HG02798 (cell line): ENCODE measurements around the gene BLOC1S1.

Experiments
- ATAC-seq: cut with Tn5 transposase; IDR thresholded peaks from one replicate; pipeline ENCODE4 v1.9.1; 2021; ENCODE audit warnings: mild to moderate bottlenecking; ENCODE audit not compliant: unreplicated experiment, poor library complexity

BLOC1S1 gene

GRCh38 chr12:55693323-55694187, 22.3 kb upstream of the BLOC1S1 start:
- ATAC-seq, result no peak

GRCh38 chr12:55694188-55694515, 21.7 kb upstream of the BLOC1S1 start:
- no peak for ATAC-seq

- no peak for ATAC-seq
Measured at GRCh38 chr12:55694651-55695050, 21.2 kb upstream of the BLOC1S1 start.

GRCh38 chr12:55695349-55695748, 20.5 kb upstream of the BLOC1S1 start:
- ATAC-seq, result no peak

- no peak for ATAC-seq
Measured at GRCh38 chr12:55696141-55696540, 19.7 kb upstream of the BLOC1S1 start.

GRCh38 chr12:55696796-55697462, 18.9 kb upstream of the BLOC1S1 start:
- ATAC-seq, result no peak

GRCh38 chr12:55697686-55698085, 18.2 kb upstream of the BLOC1S1 start:
- no peak for ATAC-seq

GRCh38 chr12:55698241-55698955, 17.4 kb upstream of the BLOC1S1 start:
- ATAC-seq, result no peak

GRCh38 chr12:55698965-55699364, 16.9 kb upstream of the BLOC1S1 start:
- ATAC-seq, result no peak

- ATAC-seq, result no peak
Measured at GRCh38 chr12:55699471-55700055, 16.3 kb upstream of the BLOC1S1 start.

GRCh38 chr12:55700255-55701018, 15.4 kb upstream of the BLOC1S1 start:
- no peak for ATAC-seq

GRCh38 chr12:55702861-55703260, 13.0 kb upstream of the BLOC1S1 start:
- ATAC-seq, result no peak

GRCh38 chr12:55703288-55703687, 12.6 kb upstream of the BLOC1S1 start:
- no peak for ATAC-seq

- ATAC-seq, result no peak
Measured at GRCh38 chr12:55703901-55704761, 11.7 kb upstream of the BLOC1S1 start.

- no peak for ATAC-seq
Measured at GRCh38 chr12:55704824-55705718, 10.8 kb upstream of the BLOC1S1 start.

GRCh38 chr12:55705782-55706402, 10.0 kb upstream of the BLOC1S1 start:
- ATAC-seq, result no peak

GRCh38 chr12:55706568-55707218, 9.2 kb upstream of the BLOC1S1 start:
- no peak for ATAC-seq
